ENCODE data around the gene BCAS3.
"Not testable (repeated sequence)": the region's sequence is repeated elsewhere in the genome, so short reads cannot be mapped to it uniquely, and the experiment has no call there.

Gene BCAS3

GRCh38 chr17:61134551-61135235 lies 457.0 kb downstream of the BCAS3 start:
- DNase-seq: no peak

GRCh38 chr17:61135782-61136181 lies 458.1 kb downstream of the BCAS3 start:
- DNase-seq: no peak

- no peak for DNase-seq
Observed at GRCh38 chr17:61136296-61136695, 458.6 kb downstream of the BCAS3 start.

GRCh38 chr17:61139219-61139618 lies 461.6 kb downstream of the BCAS3 start:
- no peak for DNase-seq

GRCh38 chr17:61140081-61140786 lies 462.6 kb downstream of the BCAS3 start:
- no peak for DNase-seq

GRCh38 chr17:61143026-61143425 lies 465.4 kb downstream of the BCAS3 start:
- DNase-seq: no peak

- DNase-seq: no peak
Observed at GRCh38 chr17:61144137-61144536, 466.5 kb downstream of the BCAS3 start.

- no peak for DNase-seq
Observed at GRCh38 chr17:61144617-61145564, 467.2 kb downstream of the BCAS3 start.

- not testable (repeated sequence) for DNase-seq
Observed at GRCh38 chr17:61146833-61147232, 469.2 kb downstream of the BCAS3 start.

- no peak for DNase-seq
Observed at GRCh38 chr17:61149106-61149825, 471.6 kb downstream of the BCAS3 start.

GRCh38 chr17:61149862-61150362 lies 472.3 kb downstream of the BCAS3 start:
- peak; percentile 46 to 96 (median 67) for DNase-seq

- no peak for DNase-seq
Observed at GRCh38 chr17:61150686-61151299, 473.1 kb downstream of the BCAS3 start.

GRCh38 chr17:61152898-61153297 lies 475.2 kb downstream of the BCAS3 start:
- DNase-seq: peak in 1 of 3 experiments; percentile 26

GRCh38 chr17:61155590-61156237 lies 478.1 kb downstream of the BCAS3 start:
- DNase-seq: peak in 1 of 3 experiments; percentile 39

GRCh38 chr17:61157246-61157886 lies 479.7 kb downstream of the BCAS3 start:
- DNase-seq: peak; percentile 62 to 83 (median 74)

GRCh38 chr17:61158376-61158775 lies 480.7 kb downstream of the BCAS3 start:
- peak in 1 of 3 experiments; percentile 37 for DNase-seq

GRCh38 chr17:61159221-61159814 lies 481.7 kb downstream of the BCAS3 start:
- DNase-seq: no peak

GRCh38 chr17:61160204-61160603 lies 482.6 kb downstream of the BCAS3 start:
- DNase-seq: no peak

- no peak for DNase-seq
Observed at GRCh38 chr17:61160789-61161445, 483.3 kb downstream of the BCAS3 start.

- DNase-seq: no peak
Observed at GRCh38 chr17:61161615-61162134, 484.0 kb downstream of the BCAS3 start.

Measured in NCI-H1417 (cell line).